K562 (cell line): ENCODE results near the gene PLEKHN1. TPM values are rescaled to one million over a fixed set of nuclear protein-coding genes. Genes with fewer than 3 reads are reported as not detected.

Source experiments
- ATAC-seq: fragments of 200-7000 bp; cut with Tn5 transposase; 3 replicates; pipeline ENCODE4 v1.9.1; 2020; ENCODE audit warnings: moderate library complexity
- BruUV-seq: library from RNA; stranded (reverse); fragments of 400-500 nt; replicated peaks from 2 replicates; lab custom pipeline; 2021; lab: Mats Ljungman, UMichigan
- CTCF ChIA-PET: fragments of 300-600 bp; formaldehyde crosslinking; extraction: SDS; loops from one replicate; lab custom pipeline; 2021; ENCODE audit warnings: low intra/inter-chr PET ratio; lab: Yijun Ruan, JAX
- POLR2A ChIA-PET: fragments of 300-600, 350-650 bp; sonication (Branson Sonifier 250); formaldehyde crosslinking; extraction: SDS; loops from one replicate; lab custom pipeline; 2021; ENCODE audit warnings: antibody characterized with exemption, inconsistent platforms; lab: Yijun Ruan, JAX
- DNase-seq, 4 experiments: peaks; one replicate each; pipeline versions ENCODE4 v3.0.0 to v3.0.0-alpha.2; 2011 to 2018; ENCODE audit warnings: low spot score in 3 of 4, mixed read lengths in 3 of 4; ENCODE audit errors: extremely low read depth in 1 of 4
- FAIRE-seq: peaks from 2 replicates; lab custom pipeline; 2011; peaks lifted over from hg19 to GRCh38; lab: Jason Lieb, UNC
- H2AFZ ChIP-seq: 2 replicates; pipeline ENCODE4 v1.6.0; 2011; ENCODE audit warnings: low read depth, low read length, control low read depth, inconsistent platforms
- H3K27ac ChIP-seq: fragments of 200-600 bp; 3 replicates; pipeline ENCODE4 v1.8.0; 2011; ENCODE audit warnings: low read depth, mild to moderate bottlenecking, control low read depth, inconsistent platforms, low read length, moderate library complexity, mixed read lengths; ENCODE audit errors: extremely low read depth
- H3K27me3 ChIP-seq, 2 experiments: fragments of 300-600 bp in 1 of 2; 2 replicates in 1 of 2; 3 replicates in 1 of 2; pipeline versions ENCODE4 v1.6.0 to v1.8.0; 2011; ENCODE audit warnings: inconsistent platforms in 2 of 2, low read length in 2 of 2, mild to moderate bottlenecking in 1 of 2, mixed read lengths in 1 of 2, moderate library complexity in 1 of 2; ENCODE audit not compliant: control insufficient read depth in 2 of 2, insufficient read depth in 2 of 2
- H3K36me3 ChIP-seq: fragments of 300-600 bp; 3 replicates; pipeline ENCODE4 v1.8.0; 2011; ENCODE audit warnings: mild to moderate bottlenecking, low read length, inconsistent platforms; ENCODE audit not compliant: control insufficient read depth, insufficient read depth
- H3K4me1 ChIP-seq, 2 experiments: fragments of 200-600 bp in 1 of 2; replicated peaks in 1 of 2; 2 replicates in 1 of 2; 3 replicates in 1 of 2; pipeline versions ENCODE4 v1.5.1 to v1.8.0; 2011; ENCODE audit warnings: inconsistent platforms in 2 of 2, low read length in 2 of 2, mild to moderate bottlenecking in 1 of 2, mixed read lengths in 1 of 2, moderate library complexity in 1 of 2; ENCODE audit not compliant: control insufficient read depth in 2 of 2, insufficient read depth in 2 of 2
- H3K4me2 ChIP-seq: 2 replicates; pipeline ENCODE4 v1.6.1; 2011; ENCODE audit warnings: low read length, control low read depth, inconsistent platforms, mixed read lengths; ENCODE audit not compliant: insufficient read depth
- H3K4me3 ChIP-seq: fragments of 200-600 bp; sonication (generic), shearing (Covaris generic); 2 replicates; pipeline ENCODE4 v1.5.1; 2016; ENCODE audit warnings: control low read depth, inconsistent platforms
- H3K79me2 ChIP-seq: fragments of 200-600 bp; 3 replicates; pipeline ENCODE4 v1.8.0; 2011; ENCODE audit warnings: low read length, inconsistent platforms; ENCODE audit not compliant: control insufficient read depth, insufficient read depth
- H3K9ac ChIP-seq, 2 experiments: 2 replicates each; pipeline versions ENCODE4 v1.6.0 to v1.6.1; 2011; ENCODE audit warnings: low read depth in 2 of 2, low read length in 2 of 2, control low read depth in 1 of 2, inconsistent platforms in 1 of 2, mild to moderate bottlenecking in 1 of 2, mixed read lengths in 1 of 2; ENCODE audit not compliant: insufficient read depth in 1 of 2
- H3K9me1 ChIP-seq: one replicate; pipeline ENCODE4 v1.6.0; 2011; ENCODE audit warnings: inconsistent platforms, mild to moderate bottlenecking, low read length, moderate library complexity; ENCODE audit not compliant: control insufficient read depth, insufficient read depth
- H3K9me3 ChIP-seq: replicated peaks from 2 replicates; pipeline ENCODE4 v1.5.1; 2011; ENCODE audit warnings: low read depth, low read length, inconsistent platforms; ENCODE audit not compliant: control insufficient read depth, insufficient read depth
- H4K20me1 ChIP-seq: replicated peaks from 2 replicates; pipeline ENCODE4 v1.6.1; 2011; ENCODE audit warnings: low read length, inconsistent platforms, mixed read lengths; ENCODE audit not compliant: control insufficient read depth, insufficient read depth
- CREBBP ChIP-seq: IDR thresholded peaks from one replicate; pipeline ENCODE4 v1.6.1; 2012; ENCODE audit warnings: low read depth, mild to moderate bottlenecking, control low read depth, inconsistent platforms, low read length
- TFAP4 ChIP-seq: sonication (generic); formaldehyde crosslinking; IDR thresholded peaks from 2 replicates; pipeline ENCODE4 v1.8.0; 2022; ENCODE audit warnings: missing genetic modification reagents, mild to moderate bottlenecking, moderate library complexity, borderline replicate concordance
- ZBTB7A ChIP-seq: IDR thresholded peaks from 2 replicates; pipeline ENCODE4 v1.6.1; 2011; ENCODE audit warnings: low read depth, mild to moderate bottlenecking, low read length, moderate library complexity, borderline replicate concordance; ENCODE audit not compliant: control insufficient read depth
- ZNF561 ChIP-seq: fragments of 450-650 bp; formaldehyde crosslinking; conservative IDR thresholded peaks from 2 replicates; pipeline ENCODE4 v1.4.0; 2020; ENCODE audit warnings: mild to moderate bottlenecking, moderate library complexity
- ZNF57 ChIP-seq: fragments of 450-650 bp; formaldehyde crosslinking; IDR thresholded peaks from 2 replicates; pipeline ENCODE4 v1.4.0; 2020; ENCODE audit warnings: mild to moderate bottlenecking, moderate library complexity
- ZNF655 ChIP-seq: fragments of 250-450 bp; sonication (Bioruptor Pico); IDR thresholded peaks from 2 replicates; pipeline ENCODE4 v1.5.0; 2021
- WGBS: fragments of 100-300 bp; shearing (Covaris generic); methylation state at CpG from one replicate; pipeline ENCODE4 v1.1.6; 2016; ENCODE audit warnings: low coverage, mixed read lengths; ENCODE audit not compliant: insufficient coverage; ENCODE audit errors: missing lambda C conversion rate; 5-methylcytosine and 5-hydroxymethylcytosine counted together
- in situ Hi-C: fragments of 300-500 bp; cut with MboI; formaldehyde crosslinking; loops from 4 replicates; pipeline ENCODE4 v1.15.0; 2018; ENCODE audit warnings: inconsistent platforms, mixed read lengths
- intact Hi-C: fragments of 100-400 bp; cut with micrococcal nuclease; formaldehyde crosslinking; loops from 2 replicates; pipeline ENCODE4 v1.14.2; 2022
- polyA plus RNA-seq, 8 experiments: library from polyadenylated mRNA; depleted of rRNA in 4 of 8; stranded (reverse) in 5 of 8; unstranded in 3 of 8; fragments of >200 nt; fragmentation: Nextera tagmentation in 2 of 8; fragmentation: Illumina TruSeq in 1 of 8; extraction: Ambion mirVana in 2 of 8; extraction: Trizol in 1 of 8; gene quantifications; 2 replicates each; pipeline versions ENCODE4 v1.2.1 to v1.2.3, GENCODE V29; 2011 to 2014; ENCODE audit warnings: inconsistent platforms in 1 of 8, missing spikeins in 1 of 8
- total RNA-seq, 7 experiments: library from RNA; depleted of rRNA in 6 of 7; stranded (reverse); fragments of >200 nt in 6 of 7; fragmentation: Illumina TruSeq in 2 of 7; extraction: Trizol in 2 of 7; gene quantifications; 2 replicates each; pipeline versions ENCODE4 v1.2.1 to v1.2.3, GENCODE V29; 2011 to 2021; ENCODE audit warnings: low replicate concordance in 1 of 7
- TF ChIP-seq, protein P1 (sequence below): fragments of 250-450 bp; sonication (Bioruptor Pico); IDR thresholded peaks from 2 replicates; pipeline ENCODE4 v1.5.0; 2020; ENCODE audit warnings: mild to moderate bottlenecking

The PLEKHN1 gene
- total and polyA plus RNA-seq, 9 of the 15 experiments (the other 6 are each of a cell fraction or from before 2014, with no cell fraction given) = 0.07 to 1.5 (median 0.13) TPM; not detected in 2

DNA sequence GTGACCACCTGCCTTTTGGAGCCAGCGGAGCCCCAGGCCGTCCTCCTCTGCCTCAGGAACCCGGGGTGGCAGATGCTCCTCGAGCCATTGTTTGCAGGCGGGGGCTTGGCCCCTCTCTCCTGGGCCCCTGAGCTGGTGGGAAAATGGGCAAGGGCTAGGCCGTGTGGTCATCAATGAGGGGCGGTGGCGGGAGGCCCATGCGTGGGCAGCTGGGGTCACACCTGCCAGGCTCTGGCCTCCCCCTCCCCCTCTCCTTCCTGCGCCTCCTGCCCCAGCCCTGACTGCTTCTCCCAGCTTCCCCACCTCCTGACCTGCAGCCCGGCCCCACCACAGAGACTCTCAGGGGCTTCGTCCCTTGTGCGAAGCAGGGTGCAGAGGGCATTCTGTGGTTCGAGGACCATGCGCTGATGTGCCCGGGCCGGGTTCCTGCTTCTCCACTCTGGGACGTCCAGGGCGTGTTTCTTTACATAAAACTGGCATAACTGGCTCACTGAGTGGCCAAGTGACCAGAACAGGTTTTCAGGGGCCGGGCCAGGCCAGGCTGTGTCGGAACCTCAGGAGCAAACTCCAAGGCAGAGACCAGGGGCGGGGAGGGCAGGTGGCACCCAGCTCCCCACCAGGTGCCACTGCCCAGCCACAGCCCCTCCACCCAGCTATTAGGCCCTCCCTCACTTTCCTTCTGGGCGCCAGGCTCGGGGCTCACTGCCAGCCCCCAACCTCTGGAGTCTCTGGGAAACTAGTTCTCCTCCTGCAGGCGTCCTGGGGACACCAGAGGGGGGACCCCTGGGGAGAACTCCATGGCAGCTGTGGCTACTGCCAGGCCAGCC lies 33.3 kb upstream of the PLEKHN1 start:
- no peaks in the 10 kb centered on the region for H3K36me3 ChIP-seq
- peaks cover 18% of the 10 kb centered on the region for H4K20me1 ChIP-seq
- no peak overlapping the region for H2AFZ ChIP-seq
- peak overlapping the region in 1 of 2 experiments; percentile 64; a peak in 1 of 4 replicates for H3K9ac ChIP-seq
- ATAC-seq = no peak
- in situ Hi-C loops = no loop called here
- no peak overlapping the region for H3K27ac ChIP-seq
- CTCF ChIA-PET = no interaction called here
- no peak overlapping the region for H3K4me3 ChIP-seq
- H3K79me2 ChIP-seq = no peaks in the 10 kb centered on the region
- BruUV-seq = no TSS peak
- H3K27me3 ChIP-seq = peaks cover 26 to 68% of the 10 kb centered on the region in 2 experiments; a peak in 4 of 5 replicates
- intact Hi-C loops = no loop called here
- TF ChIP-seq TFAP4 (CRISPR knock-in tag) (0 out of 2 replicates have a peak, but pooled peaks have one; percentile 11), ZNF655 (no peak), CREBBP (no peak), ZNF57 (no peak), ZBTB7A (no peak), ZNF561 (no peak)
- TF ChIP-seq, protein P1, sequence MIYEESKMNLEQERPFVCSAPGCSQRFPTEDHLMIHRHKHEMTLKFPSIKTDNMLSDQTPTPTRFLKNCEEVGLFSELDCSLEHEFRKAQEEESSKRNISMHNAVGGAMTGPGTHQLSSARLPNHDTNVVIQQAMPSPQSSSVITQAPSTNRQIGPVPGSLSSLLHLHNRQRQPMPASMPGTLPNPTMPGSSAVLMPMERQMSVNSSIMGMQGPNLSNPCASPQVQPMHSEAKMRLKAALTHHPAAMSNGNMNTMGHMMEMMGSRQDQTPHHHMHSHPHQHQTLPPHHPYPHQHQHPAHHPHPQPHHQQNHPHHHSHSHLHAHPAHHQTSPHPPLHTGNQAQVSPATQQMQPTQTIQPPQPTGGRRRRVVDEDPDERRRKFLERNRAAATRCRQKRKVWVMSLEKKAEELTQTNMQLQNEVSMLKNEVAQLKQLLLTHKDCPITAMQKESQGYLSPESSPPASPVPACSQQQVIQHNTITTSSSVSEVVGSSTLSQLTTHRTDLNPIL (CRISPR knock-in tag) = no peak
- TF ChIP-seq, all 486 proteins: peak for 1
- Histone ChIP-seq H3K4me1 (peaks cover 0 to 75% of the 10 kb centered on the region in 2 experiments; a peak in 4 of 5 replicates), H3K9me3 (no peaks in the 10 kb centered on the region), H3K4me2 (no peak overlapping the region), H3K9me1 (no peaks in the 10 kb centered on the region)
- no peak for DNase-seq
- POLR2A ChIA-PET = interaction anchor here (0.7 to 1.7 kb wide), 2 partner anchors 9 to 21 kb away, joined by 3 to 5 read pairs; no protein-coding TSS in a partner anchor
- FAIRE-seq = no peak
- WGBS = 19% methylated on average over 25 of the region's 25 CpGs
